Activated B cell treated with CpG ODN at 0.5 μM for 24 hours (primary cell): ENCODE measurements around the gene MALRD1. TPM values are rescaled to one million over a fixed set of nuclear protein-coding genes. Genes with fewer than 3 reads are reported as not detected.

Experiments used
- ATAC-seq: fragments of 200-7000 bp; cut with Tn5 transposase; one replicate; pipeline ENCODE4 v1.10.0; 2021; ENCODE audit warnings: low read depth, mild to moderate bottlenecking, moderate library complexity
- CTCF ChIA-PET: fragments of 350-600 bp; sonication (Branson Sonifier 250); formaldehyde crosslinking; loops from one replicate; lab custom pipeline; 2021; ENCODE audit warnings: antibody characterized with exemption; lab: Charles Lee
- POLR2A ChIA-PET: fragments of 350-600 bp; sonication (Branson Sonifier 250); formaldehyde crosslinking; loops from one replicate; lab custom pipeline; 2021; ENCODE audit warnings: antibody characterized with exemption; lab: Charles Lee
- DNase-seq: peaks from one replicate; pipeline ENCODE4 v3.0.0; 2022
- H3K27ac Mint-ChIP-seq: one replicate; pipeline ENCODE4 v1.8.0; 2020; ENCODE audit warnings: mixed read lengths
- H3K27me3 Mint-ChIP-seq: one replicate; pipeline ENCODE4 v1.8.0; 2021; ENCODE audit warnings: mixed read lengths
- H3K36me3 Mint-ChIP-seq: one replicate; pipeline ENCODE4 v1.8.0; 2021; ENCODE audit warnings: low read depth, mixed read lengths
- H3K4me1 Mint-ChIP-seq: one replicate; pipeline ENCODE4 v1.8.0; 2021; ENCODE audit warnings: mixed read lengths
- H3K4me3 Mint-ChIP-seq: one replicate; pipeline ENCODE4 v1.8.0; 2020; ENCODE audit warnings: mild to moderate bottlenecking, mixed read lengths
- H3K9me3 Mint-ChIP-seq: one replicate; pipeline ENCODE4 v1.8.0; 2020; ENCODE audit warnings: mixed read lengths
- intact Hi-C: fragments of 100-400 bp; cut with micrococcal nuclease; formaldehyde crosslinking; loops from one replicate; pipeline ENCODE4 v1.15.1; 2024
- total RNA-seq: library from RNA; stranded (reverse); gene quantifications from 2 replicates; pipeline ENCODE4 v1.2.3, GENCODE V29; 2022
- TF ChIP-seq, protein P1 (sequence below): fragments of 200-600 bp; IDR thresholded peaks from one replicate; pipeline ENCODE4 v1.8.0; 2022; ENCODE audit warnings: antibody characterized with exemption, mild to moderate bottlenecking

The MALRD1 gene
- total RNA-seq, 1 donor from 2014 or later, result not detected

DNA sequence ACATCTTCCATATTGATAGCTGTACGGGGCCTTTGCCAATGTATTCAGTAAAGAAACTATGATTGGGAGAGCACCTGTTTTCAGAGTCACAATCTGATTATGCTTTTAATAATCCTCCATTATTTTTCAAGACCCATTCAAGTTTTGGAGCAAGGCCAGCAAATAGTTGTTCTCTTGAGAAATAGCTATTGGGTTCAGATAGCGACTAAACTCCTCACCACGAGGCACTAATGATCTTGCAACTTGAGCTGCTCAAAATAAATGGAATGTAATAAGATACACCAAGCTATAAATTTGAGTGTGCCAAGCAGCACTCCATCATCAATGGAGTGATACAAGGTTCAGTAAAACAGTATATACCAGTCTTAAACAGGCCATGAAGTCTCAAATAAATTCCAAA, 7.4 kb upstream of the MALRD1 start:
- ATAC-seq (no peak), DNase-seq (no peak)
- TF ChIP-seq, protein P1, sequence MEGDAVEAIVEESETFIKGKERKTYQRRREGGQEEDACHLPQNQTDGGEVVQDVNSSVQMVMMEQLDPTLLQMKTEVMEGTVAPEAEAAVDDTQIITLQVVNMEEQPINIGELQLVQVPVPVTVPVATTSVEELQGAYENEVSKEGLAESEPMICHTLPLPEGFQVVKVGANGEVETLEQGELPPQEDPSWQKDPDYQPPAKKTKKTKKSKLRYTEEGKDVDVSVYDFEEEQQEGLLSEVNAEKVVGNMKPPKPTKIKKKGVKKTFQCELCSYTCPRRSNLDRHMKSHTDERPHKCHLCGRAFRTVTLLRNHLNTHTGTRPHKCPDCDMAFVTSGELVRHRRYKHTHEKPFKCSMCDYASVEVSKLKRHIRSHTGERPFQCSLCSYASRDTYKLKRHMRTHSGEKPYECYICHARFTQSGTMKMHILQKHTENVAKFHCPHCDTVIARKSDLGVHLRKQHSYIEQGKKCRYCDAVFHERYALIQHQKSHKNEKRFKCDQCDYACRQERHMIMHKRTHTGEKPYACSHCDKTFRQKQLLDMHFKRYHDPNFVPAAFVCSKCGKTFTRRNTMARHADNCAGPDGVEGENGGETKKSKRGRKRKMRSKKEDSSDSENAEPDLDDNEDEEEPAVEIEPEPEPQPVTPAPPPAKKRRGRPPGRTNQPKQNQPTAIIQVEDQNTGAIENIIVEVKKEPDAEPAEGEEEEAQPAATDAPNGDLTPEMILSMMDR, result no peak
- Mint-ChIP-seq H3K27ac (no peak overlapping the region), H3K4me3 (no peak overlapping the region), H3K4me1 (no peaks in the 10 kb centered on the region), H3K27me3 (no peaks in the 10 kb centered on the region), H3K36me3 (no peaks in the 10 kb centered on the region), H3K9me3 (peaks cover 8% of the 10 kb centered on the region)
- intact Hi-C loops, result no loop called here
- POLR2A ChIA-PET, result no interaction called here
- CTCF ChIA-PET, result no interaction called here

DNA sequence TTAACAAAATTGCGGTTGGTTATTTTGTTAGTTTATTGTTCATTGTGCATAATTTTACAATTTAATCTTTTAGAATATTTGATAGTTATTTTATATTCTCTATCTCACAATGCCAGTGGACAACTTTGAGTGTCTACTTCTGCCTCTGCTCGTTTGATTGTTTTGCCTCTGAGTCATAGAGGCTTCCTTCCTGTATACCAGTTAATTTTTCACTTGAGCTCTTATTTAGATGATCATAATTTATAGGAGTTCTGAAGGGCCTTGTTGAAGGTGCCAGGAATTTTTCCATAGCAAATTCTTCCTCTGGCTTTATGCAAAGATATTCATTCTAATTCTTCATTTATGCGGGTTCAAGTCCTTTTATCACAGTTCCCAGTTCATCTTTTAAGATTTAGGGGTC, 5.2 kb upstream of the MALRD1 start:
- CTCF ChIA-PET, result no interaction called here
- ATAC-seq, result no peak
- no peaks in the 10 kb centered on the region for H3K36me3 Mint-ChIP-seq

DNA sequence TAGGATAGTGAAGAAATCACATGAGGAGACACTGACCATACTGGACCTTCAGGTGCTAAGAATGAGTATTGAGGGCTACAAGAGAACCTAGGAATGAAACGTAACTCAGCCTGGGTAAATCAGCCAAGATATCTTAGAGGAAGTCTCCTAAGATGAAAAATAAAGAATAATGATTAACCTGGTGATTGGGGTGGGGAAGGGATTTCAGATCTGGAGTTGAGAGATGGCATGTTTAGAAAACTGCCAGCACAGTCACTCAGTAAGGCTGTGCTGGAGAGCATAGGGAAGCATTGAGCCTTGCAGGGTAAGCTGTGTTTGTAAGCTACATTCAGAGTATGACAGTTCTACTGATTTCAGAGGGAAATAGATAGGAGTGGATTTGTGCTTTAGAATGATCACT, 1.9 kb upstream of the MALRD1 start:
- CTCF ChIA-PET, result no interaction called here
- no peak overlapping the region for H3K27ac Mint-ChIP-seq
- no peaks in the 10 kb centered on the region for H3K4me1 Mint-ChIP-seq

More for the DNA sequence above, 5.2 kb upstream of the MALRD1 start:
- no peaks in the 10 kb centered on the region for H3K4me1 Mint-ChIP-seq
- TF ChIP-seq, protein P1, result no peak
- H3K9me3 Mint-ChIP-seq, result peaks cover 6% of the 10 kb centered on the region
- intact Hi-C loops, result no loop called here
- no peak overlapping the region for H3K4me3 Mint-ChIP-seq
- POLR2A ChIA-PET, result no interaction called here
- DNase-seq, result no peak
- no peaks in the 10 kb centered on the region for H3K27me3 Mint-ChIP-seq
- no peak overlapping the region for H3K27ac Mint-ChIP-seq

DNA sequence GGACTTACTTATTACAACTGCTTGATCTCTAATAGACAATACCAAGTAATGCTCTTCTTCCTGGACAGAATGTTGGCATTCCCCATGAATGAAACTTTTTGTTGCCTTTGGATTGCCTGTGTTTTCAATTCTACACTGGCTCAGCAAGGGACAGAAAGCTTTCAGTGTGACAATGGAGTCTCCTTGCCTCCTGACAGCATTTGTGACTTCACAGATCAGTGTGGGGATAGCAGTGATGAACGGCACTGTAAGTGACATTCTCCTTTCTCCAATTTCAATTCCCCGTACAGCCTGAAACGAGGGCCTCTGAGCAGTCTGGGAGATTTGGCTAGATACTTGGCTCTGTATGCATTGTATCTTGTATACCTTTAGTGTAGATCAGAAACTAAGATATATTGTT, 290 bp downstream of the MALRD1 start:
- ChIA-PET POLR2A (no interaction called here), CTCF (no interaction called here)
- no peak for ATAC-seq
- no peak for DNase-seq
- Mint-ChIP-seq H3K4me3 (no peak overlapping the region), H3K4me1 (no peaks in the 10 kb centered on the region), H3K9me3 (peaks cover 2% of the 10 kb centered on the region), H3K36me3 (no peaks in the 10 kb centered on the region), H3K27me3 (no peaks in the 10 kb centered on the region), H3K27ac (no peak overlapping the region)
- intact Hi-C loops, result no loop called here
- TF ChIP-seq, protein P1, result no peak

More for the DNA sequence above, 1.9 kb upstream of the MALRD1 start:
- intact Hi-C loops, result no loop called here
- Mint-ChIP-seq H3K27me3 (no peaks in the 10 kb centered on the region), H3K9me3 (peaks cover 5% of the 10 kb centered on the region), H3K4me3 (no peak overlapping the region), H3K36me3 (no peaks in the 10 kb centered on the region)
- no peak for ATAC-seq
- no peak for DNase-seq
- POLR2A ChIA-PET, result no interaction called here
- TF ChIP-seq, protein P1, result no peak

DNA sequence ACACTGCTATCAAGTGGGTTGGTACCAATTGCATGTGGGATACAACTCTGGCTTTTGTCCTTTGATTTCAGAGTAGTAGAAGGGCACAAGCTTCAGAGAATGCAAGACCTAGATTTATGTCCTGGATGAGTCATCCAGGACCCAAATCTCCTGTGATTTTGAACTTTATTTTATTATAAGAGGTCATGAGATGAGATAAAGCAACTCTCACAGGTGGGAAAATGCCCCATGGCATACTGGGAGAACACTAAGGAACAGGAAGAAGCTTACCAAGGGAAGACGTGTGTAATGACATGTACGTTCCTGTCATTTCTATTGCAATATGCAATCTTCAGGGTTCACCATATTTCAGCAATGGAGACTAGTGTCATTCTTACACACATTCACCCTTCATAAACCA, 966 bp downstream of the MALRD1 start:
- intact Hi-C loops, result no loop called here
- no peaks in the 10 kb centered on the region for H3K36me3 Mint-ChIP-seq
- ChIA-PET CTCF (no interaction called here), POLR2A (no interaction called here)
- H3K9me3 Mint-ChIP-seq, result peaks cover 2% of the 10 kb centered on the region
- ATAC-seq (no peak), DNase-seq (no peak)
- no peaks in the 10 kb centered on the region for H3K4me1 Mint-ChIP-seq
- H3K27ac Mint-ChIP-seq, result no peak overlapping the region
- H3K4me3 Mint-ChIP-seq, result no peak overlapping the region
- no peaks in the 10 kb centered on the region for H3K27me3 Mint-ChIP-seq
- TF ChIP-seq, protein P1, result no peak
